ENCODE measurements around the gene APMAP.

The APMAP gene

DNA sequence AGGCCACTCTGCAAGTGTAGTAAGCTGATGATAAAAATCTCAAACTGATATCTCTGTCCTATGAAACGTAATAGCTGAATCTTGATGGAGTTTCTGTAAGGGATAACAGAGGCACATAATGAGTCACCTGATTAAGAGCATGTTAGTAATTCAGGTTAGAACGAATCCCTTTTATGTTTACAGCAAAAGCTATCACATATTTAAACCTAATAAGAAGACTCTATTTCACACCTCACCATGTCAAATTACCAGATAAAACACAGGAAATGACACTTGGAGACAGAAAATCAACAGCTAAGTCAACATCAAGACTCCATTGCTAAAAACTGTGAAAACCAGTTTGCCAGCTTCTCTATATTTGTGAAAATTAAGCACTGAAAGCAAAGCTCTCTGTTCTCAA is 31.7 kb downstream of the APMAP start:
- DNase-seq (ENCODE audit: low read depth): no peak

GRCh38 chr20:24960302-24960801 is 32.2 kb downstream of the APMAP start:
- no peak for DNase-seq (ENCODE audit: low read depth)
- TF ChIP-seq, protein P1, sequence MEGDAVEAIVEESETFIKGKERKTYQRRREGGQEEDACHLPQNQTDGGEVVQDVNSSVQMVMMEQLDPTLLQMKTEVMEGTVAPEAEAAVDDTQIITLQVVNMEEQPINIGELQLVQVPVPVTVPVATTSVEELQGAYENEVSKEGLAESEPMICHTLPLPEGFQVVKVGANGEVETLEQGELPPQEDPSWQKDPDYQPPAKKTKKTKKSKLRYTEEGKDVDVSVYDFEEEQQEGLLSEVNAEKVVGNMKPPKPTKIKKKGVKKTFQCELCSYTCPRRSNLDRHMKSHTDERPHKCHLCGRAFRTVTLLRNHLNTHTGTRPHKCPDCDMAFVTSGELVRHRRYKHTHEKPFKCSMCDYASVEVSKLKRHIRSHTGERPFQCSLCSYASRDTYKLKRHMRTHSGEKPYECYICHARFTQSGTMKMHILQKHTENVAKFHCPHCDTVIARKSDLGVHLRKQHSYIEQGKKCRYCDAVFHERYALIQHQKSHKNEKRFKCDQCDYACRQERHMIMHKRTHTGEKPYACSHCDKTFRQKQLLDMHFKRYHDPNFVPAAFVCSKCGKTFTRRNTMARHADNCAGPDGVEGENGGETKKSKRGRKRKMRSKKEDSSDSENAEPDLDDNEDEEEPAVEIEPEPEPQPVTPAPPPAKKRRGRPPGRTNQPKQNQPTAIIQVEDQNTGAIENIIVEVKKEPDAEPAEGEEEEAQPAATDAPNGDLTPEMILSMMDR (IDR thresholded peaks at IDR 0.05; ENCODE audit: low read length, missing control alignments): no peak
- H3K4me3 ChIP-seq (replicated peaks; ENCODE audit: low read depth, low read length): no peak overlapping the region

More for the DNA sequence above, 31.7 kb downstream of the APMAP start:
- no peak overlapping the region for H3K4me3 ChIP-seq (replicated peaks; ENCODE audit: low read depth, low read length)
- TF ChIP-seq, protein P1 (IDR thresholded peaks at IDR 0.05; ENCODE audit: low read length, missing control alignments): no peak

GRCh38 chr20:24959591-24960301 is 32.8 kb downstream of the APMAP start:
- no peak overlapping the region for H3K4me3 ChIP-seq (replicated peaks; ENCODE audit: low read depth, low read length)
- TF ChIP-seq, protein P1 (IDR thresholded peaks at IDR 0.05; ENCODE audit: low read length, missing control alignments): no peak
- DNase-seq (ENCODE audit: low read depth): no peak

DNA sequence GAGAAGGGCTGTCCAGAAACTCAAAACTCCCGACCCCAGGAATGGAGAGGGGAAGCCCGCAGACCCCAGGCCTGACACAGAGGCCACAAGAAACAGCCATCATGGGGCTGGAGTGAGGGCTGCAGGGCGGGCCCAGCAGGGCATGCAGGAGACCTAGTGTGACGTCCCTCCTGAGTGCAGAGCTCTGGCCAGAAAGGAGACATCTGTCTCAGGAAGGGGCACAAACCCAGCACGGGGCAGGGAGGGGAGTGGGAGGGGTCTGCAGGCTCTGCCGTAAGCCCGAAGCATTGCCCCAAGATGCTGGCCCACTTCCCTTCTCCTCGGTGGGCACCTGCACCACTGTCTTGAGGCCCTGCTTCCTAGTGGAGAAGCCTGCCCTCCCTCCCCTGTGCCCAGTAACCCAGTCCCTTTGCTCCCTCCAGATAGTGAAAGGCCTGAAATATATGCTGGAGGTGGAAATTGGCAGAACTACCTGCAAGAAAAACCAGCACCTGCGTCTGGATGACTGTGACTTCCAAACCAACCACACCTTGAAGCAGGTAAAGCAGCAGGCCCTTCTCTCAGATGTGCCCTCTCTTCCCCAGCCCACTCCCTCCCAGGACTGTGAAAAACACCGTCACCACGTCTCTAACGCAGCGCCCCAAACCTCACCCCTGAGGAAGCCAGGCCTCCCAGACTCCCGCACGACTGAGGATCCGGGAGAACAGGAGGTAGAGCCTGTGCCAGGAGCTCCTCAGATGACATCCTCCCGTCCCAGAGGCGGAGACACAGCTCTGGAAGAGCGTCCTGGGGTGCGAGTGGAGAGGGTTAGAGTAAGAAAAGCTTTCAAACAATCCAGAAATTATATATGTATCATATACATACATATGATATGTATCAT is 33.8 kb downstream of the APMAP start:
- TF ChIP-seq, protein P1 (IDR thresholded peaks at IDR 0.05; ENCODE audit: low read length, missing control alignments): no peak
- DNase-seq (ENCODE audit: low read depth): no peak
- no peak overlapping the region for H3K4me3 ChIP-seq (replicated peaks; ENCODE audit: low read depth, low read length)

DNA sequence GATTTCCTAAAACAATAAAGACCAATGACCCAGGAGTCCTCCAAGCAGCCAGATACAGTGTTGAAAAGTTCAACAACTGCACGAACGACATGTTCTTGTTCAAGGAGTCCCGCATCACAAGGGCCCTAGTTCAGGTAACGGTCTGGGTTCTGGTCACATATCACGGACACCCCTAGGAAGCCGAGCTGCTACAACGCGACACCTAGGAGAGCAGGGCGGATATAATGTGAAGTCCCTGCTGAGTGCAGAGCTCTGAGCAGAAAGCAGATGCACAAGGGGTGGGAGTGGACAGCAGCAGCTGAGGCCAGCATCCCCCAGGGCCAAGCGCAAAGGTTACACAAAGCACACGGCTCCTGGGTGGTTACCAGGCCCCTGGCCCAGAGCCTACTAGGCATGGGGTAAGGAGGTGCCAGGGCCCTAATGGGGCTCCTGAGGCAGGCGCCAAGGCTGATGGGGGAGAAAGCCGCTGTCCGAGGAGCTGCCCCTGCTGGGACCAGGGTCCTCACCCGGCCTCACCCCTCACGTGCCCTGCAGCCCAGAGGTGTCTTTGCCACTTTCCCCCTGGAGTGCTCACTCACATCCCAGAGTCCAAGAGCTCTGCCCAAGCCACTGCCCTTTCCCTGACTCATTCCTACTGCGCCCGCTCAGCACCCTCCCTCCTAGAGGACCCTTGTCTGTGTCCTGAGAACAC is 35.1 kb downstream of the APMAP start:
- H3K4me3 ChIP-seq (replicated peaks; ENCODE audit: low read depth, low read length): no peak overlapping the region
- DNase-seq (ENCODE audit: low read depth): no peak
- TF ChIP-seq, protein P1 (IDR thresholded peaks at IDR 0.05; ENCODE audit: low read length, missing control alignments): no peak

- no peak overlapping the region for H3K4me3 ChIP-seq (replicated peaks; ENCODE audit: low read depth, low read length)
- DNase-seq (ENCODE audit: low read depth): no peak
- TF ChIP-seq, protein P1 (IDR thresholded peaks at IDR 0.05; ENCODE audit: low read length, missing control alignments): no peak
These were observed 36.3 kb downstream of the APMAP start for GRCh38 chr20:24956001-24956841.

All from fibroblast of pulmonary artery (primary cell).